Measurements from ENCODE around the gene KIF26B.

The KIF26B gene

DNA sequence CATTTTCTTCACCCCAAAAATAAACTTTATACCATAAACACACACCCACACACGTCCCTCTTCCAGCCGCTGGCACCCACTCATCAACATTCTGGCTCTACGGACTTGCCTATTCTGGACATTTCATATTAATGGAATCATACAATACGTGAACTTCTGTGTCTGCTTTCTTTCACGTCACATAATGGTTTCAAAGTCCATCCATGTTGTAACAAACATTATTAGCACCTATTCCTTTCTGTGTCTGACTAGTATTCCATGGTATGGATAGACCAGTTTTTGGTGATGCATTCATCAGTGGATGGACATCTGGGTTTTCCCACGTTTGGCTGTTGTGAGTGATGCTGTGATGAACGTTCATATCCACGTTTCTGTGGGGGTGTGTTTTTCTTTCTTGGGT, 323.2 kb downstream of the KIF26B start:
- no peak for DNase-seq

DNA sequence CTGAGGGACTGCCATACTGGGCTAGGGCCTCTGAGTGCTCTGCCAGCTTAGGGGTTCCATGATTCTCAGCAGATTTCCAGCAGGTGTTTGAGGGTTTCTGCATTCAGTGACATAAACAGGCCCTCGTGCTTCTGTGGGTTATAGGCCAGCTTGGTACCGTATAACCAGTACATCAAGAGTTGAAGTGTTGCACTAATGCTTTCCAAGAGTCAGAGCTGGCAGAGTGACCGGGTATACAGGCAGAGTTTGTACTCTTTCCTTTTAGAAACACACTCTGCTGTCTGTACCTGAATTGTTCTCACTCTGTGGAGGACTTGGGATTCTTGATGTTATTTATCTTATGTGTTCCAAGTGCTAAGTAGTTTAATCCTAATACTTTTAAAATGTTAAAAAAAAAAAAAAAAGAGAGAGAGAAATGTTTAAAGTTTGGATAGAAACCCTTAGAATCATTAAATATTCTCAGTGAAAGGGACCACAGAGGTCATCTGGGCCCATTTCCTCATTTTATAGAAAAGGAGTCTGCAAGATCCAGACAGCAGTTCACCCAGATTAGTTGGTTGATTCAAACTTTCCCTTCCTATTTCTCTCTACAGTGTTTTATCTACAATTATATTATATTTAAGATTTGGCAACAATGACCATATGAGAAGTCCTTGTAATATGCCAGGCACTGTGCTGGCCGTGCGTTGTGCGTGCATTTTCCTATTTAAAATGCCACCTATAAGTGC, 325.8 kb downstream of the KIF26B start:
- DNase-seq = no peak

DNA sequence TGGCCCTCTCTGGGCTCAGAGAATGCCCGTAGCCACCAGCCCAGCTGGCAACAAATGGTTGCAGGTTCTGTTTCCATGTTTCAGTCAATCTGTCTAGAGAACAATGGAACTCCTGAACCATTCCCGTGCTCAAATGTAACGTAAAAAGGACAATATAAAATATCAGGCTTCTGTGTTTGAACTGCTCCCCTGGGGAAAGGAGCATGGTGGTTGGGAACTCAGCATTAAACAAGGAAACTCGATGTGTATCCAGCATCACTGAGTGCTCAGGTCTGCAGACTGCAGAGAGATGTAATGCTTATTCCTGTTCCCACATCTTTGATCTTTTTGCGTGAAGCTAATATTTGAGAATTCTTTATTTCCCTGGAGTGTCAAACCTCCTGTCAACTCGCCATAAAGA, 326.5 kb downstream of the KIF26B start:
- no peak for DNase-seq

DNA sequence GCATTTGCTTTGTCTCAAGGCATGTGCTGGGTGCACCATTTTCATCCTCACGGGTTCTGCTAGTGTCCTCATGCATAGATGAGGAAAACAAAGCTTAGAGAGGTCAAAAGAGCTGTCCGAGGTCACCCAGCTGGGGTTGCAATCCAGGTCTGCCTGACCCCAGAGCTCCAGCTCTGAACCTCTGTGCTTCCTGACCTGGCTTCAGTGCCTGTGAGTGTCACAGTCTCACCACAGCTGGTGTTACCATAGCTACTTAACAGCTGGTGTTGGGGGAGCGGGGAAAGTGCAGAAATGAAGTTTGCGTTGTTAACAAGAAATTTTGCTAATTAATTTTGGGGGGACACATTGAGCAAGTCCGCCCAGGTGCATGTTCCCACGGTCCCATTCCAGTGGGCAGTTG, 328.5 kb downstream of the KIF26B start:
- no peak for DNase-seq

DNA sequence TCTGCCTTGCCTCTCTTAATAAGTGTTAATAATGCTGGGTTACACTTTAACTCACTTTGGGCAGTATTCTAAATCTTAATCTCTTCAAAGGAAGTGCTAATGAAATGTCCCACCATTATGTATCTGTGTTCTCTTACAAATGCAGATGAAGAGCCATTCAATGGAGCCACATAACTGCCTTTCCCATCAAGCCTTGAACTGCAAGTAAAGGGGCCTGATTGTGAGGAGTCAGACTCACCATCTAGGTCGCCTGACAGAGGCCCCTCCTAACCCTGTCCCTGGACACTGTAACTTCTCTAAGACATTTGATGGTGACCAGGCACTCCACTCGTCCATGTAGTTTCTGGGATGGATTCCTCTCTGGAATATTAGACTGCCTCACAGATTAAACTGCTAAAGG, 329.4 kb downstream of the KIF26B start:
- DNase-seq = no peak

DNA sequence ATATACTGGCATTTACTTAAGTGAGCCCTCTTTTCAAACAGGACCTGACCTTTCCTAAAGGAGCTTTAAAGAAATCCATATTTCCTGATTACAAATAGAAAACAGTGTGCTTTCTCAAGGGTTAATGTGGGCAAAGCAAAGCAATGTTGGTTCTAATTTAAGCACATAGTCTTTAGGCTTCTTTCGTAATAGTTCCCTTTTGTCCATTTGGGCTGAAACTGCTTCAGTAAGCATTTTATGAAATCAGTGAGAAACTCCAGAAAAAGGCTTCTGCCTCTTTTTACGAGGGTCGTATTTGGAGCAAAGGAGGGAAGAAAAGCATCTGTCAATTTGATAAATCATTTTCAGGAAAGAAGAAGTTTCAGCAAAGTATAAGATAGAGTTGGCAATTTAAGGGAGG, 331.2 kb downstream of the KIF26B start:
- no peak for DNase-seq

DNA sequence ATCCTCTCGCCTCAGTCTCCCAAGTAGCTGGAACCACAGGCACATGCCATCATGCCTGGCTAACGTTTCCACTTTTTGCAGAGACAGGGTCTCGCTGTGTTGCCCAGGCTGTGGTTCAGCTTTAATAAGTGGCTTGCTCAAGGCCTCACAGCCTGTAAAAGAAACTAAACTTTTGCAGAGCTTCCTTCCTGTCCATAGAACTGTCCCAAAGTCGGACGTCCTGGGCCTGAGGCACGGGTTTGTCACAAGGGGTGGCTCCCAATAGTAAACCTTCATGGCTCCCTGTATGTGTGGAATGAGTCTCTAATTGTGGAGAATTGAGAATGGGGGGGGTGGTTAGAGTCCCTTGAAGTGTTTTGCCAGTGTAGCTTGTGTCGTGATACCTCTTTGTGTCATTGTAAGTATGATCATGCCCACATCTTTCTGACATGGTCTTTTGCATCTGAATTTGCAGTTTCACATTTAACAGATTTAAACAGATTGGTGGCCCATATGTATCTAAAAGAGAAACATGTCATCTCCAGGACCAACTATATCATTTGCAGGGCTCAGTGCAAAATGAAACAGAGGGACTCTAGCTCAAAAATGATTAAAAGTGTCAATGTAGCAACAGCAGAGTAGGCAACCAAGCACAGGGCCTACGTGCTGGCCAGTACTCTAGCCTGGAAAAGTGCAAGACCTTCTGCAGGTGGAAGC, 332.1 kb downstream of the KIF26B start:
- no peak for DNase-seq

DNA sequence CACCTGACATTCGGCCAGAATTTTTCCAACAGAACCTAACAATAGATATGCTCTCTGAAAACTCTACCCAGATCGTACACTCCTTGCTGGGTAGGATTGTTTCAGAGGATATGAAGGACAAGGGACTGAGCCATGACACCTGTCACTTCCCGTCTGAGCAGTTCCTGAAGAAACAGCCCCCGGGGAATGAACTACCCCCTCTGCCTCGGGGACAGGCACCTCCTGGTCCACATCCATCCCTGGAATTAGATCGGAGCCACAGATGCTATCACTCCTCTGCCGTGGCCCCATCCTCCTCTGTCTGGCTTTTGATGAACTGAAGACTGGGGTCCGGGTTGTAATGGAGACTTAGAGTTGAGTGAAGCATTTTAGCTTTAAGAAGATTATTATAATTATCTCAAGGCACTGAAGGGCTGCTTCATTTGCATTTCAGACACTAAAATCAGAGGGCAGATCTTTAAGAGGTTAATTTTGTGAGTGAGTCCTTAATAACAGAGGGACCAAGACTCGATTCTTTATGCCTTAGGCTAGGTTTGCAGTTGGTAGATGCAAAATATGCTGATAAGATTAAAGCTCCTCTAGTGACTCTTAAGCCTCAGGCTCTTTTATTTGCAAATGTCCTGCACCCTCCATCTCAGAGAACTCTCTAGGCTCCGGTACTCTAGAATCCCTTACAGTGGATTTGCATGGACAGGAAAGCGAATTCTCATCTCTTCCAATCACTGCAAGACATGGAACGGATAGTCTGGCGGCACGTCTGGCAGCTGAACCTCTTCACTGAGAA, 333.8 kb downstream of the KIF26B start:
- no peak for DNase-seq

DNA sequence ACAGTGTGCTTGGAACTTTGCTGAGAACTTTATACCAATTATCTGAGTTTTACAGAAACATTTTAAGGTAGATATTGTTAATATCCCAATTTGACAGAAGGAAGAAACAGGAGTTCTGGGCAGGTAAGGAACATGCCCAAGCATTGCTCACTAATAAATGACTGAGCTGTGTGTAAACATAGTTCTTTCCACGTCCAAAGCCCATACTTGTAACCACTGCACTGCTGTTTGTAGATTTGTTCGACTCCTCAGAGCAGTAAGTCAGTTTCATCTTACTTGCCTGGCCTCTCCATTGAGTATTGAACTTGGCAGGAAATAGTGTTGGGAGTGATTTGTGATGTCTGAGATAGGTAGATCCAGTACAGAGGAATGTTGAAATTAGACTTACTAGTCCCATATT, 335.1 kb downstream of the KIF26B start:
- no peak for DNase-seq

DNA sequence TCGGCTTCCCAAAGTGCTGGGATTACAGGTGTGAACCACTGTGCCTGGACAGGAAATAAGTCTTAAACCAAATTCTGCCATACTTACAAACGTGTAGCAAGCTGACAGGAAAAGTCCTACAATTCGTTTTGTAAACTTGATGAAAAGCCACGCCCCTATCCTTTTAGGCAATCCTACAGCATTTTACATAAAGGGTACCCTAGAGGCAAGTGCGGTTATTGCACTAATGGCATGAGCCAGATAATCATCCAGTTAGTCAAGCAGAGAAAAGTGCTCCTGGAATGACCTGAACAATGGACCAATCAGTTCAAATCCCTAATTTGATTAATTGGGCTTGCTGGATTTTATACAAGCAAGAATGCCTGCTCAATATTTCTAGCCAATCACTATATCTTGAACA, 338.2 kb downstream of the KIF26B start:
- DNase-seq = no peak

DNA sequence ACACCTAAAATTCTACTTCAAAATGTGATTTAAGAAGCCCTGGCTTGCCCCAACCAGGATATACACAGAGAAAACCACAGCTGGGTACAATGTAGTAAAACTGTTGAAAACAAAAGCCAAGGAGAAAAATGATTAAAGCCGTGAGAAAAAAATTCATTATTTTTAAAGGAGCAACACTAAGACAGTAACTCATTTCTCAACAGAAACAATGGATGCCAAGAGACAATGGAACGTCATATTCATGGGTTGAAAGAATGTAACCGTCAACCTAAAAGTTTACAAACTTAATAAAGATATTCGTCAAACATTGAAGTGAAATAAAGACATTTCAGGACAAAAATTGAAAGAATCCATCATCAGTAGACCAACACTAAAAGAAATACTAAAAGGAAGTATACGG, 340.9 kb downstream of the KIF26B start:
- DNase-seq = no peak

DNA sequence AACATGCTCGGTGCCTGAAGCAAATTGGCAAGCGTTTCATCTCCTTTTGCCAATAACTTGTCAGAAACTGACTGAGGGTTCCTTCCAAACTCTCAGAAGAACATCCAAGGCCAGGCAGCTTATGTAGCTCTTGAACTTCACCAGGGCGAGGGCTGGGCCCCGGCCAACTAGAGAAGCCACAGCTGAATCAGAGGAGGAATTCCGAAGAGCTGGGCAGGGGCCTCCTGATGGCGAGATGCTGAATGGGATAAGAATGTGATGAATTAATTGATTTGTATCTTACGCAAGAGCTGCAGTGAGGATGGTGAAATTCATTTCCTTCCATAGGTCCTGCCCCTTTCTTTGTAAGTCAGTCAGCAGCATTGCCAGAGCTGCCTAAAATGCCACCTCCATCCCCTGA, 345.8 kb downstream of the KIF26B start:
- DNase-seq = no peak

DNA sequence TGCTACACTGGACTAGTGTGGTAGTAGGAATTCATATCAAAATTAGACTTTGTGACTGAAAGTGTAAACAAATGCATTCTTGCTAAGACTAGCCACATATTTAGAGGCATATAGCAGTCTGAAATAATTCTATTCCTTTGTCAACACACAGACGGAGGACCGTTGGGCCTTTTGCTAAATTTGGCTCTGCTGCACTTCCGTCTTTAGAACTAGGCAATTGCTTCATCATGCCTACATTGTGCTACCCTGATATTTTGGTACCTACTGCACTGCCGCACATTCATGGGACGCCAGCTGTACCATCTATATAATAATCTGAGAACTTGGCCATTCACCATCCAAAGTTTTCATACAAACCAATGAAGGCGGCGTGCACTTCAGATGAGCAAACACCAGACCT, 346.8 kb downstream of the KIF26B start:
- DNase-seq = no peak

DNA sequence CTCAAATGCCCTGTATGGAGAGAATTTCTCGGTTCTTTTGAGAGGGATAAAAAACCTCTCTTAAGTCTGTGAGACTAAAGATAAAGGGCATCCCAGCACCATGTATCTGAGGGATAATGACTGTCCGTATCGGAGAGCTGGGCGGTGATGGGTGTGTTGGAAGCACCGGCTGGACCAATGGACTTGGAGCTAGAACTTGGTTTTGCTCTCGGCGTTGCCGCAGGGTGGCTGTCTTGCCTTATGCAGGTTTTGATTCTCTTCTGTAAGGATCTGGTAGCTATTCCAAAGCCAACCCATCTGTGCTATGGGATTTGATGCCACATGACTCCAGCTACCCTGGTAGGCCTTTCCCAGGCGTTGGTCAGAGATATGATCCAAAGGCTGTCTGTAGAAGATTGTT, 348.8 kb downstream of the KIF26B start:
- DNase-seq = no peak

DNA sequence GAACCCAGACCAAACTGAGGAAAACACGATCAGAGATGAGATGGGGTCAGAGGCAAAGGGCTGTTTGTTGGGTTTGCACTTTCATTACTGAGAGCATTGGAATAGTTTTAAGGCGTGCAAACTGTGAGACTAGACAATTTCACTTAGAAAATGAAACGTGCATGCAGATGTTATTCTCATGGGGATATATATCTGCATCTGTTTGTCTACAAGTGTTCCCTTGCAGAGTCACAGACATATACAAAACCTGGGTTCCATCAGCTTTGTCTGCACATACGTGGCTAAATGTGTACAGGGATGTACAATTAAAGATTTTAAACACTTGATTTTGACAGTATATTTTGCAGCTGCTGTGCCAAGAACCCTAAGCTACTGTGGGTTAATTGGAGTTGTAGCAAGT, 355.4 kb downstream of the KIF26B start:
- no peak for DNase-seq

DNA sequence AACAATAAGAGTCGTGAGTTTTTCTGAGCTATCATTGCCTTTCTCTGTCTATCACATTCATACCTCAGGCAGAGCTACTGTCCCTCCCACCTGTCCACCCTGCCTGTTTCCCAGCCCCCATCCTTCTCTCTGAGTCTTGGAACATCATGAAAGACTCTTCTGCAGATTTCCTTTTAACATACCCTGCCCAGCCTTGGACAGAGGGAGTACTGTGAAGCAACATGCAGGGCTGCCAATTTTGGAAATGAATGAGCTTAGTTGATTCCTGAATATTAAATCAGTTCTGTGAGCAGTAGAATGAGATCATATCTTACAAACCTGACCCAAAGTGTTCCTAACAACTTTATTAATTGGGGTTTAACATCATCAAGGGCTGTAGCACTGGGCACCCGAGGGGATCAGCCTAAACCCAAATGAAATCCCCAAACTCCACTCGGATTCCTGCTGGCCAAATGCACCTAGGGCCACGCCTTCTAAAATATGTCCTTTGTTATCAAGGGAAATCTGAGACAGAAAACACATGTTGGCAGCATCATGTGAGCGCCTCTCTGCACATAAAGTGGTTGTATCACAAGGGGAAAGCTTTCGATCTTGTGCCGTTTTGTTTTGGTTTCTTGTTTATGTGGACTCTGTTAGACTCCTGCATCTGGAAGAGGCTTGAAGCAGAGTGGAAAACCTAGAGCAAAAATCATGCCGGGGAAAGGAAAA, 357.6 kb downstream of the KIF26B start:
- no peak for DNase-seq

DNA sequence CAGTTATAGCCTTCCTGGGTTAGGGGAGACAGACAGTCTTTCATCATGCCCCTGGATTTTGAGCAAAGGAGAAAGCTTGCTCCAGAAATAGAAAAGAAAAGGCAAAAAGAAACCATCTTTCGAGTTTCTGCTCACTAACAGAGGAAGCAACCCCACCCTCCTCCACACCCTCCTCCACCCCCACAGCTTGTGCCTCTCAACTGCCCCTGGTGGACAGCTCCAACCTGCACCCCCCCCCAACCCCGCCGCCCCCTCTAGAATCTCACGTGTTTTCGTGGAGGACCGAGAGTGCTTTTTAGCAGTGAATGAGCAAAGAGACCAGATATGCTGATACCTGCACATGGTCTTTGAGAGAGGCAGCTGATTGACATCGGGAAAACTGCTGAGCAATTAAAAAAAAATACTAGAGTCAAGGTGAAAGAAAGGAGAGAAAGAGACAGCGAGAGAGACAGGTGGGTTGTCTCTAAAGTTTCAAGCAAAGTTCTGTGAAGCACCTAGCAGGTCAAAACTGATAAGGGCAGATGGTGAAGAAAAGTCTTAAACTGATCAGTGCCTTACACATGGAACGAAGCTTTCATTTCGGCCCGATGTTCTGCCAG, 358.3 kb downstream of the KIF26B start:
- peak; percentile 51 for DNase-seq

DNA sequence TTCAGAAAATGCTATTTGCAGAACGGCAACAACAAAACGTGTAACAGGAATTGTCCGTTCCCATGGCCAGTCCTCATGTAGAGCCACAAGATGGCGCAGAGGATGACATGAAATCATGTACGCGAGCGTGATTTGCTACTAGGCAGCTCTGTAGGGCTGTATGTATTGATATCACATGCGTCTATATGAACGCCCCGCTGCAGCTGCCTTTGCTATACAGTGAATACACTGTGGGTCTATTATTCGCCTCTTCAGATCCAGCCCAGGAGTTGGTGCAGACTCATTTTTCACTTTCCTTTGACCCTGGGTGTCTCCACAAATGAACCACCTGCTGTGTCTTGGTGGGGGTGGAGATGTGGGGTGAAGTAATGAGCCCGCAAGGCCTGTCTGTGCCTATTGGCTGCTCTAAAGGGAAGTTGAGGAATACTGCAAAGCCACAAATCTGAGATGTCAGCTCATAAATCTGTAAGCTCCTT, 361.5 kb downstream of the KIF26B start:
- DNase-seq = no peak

DNA sequence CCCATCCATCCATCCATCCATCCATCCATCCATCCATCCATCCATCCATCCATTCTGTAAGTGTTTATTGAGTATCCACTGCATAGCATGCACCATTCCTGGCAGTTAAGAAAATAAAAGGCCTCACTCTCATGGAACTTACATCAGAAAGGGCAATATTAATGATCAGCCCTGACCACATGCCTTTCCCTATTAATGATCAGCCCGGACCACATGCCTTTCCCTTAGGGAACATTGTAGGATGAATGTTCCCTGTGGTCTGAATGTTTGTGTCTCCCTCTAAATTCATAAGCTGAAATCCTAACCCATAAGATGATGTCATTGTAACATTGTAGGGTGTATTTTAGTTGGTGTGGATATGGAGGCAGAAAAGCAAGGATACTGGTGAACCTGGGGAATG, 365.8 kb downstream of the KIF26B start:
- DNase-seq = no peak

DNA sequence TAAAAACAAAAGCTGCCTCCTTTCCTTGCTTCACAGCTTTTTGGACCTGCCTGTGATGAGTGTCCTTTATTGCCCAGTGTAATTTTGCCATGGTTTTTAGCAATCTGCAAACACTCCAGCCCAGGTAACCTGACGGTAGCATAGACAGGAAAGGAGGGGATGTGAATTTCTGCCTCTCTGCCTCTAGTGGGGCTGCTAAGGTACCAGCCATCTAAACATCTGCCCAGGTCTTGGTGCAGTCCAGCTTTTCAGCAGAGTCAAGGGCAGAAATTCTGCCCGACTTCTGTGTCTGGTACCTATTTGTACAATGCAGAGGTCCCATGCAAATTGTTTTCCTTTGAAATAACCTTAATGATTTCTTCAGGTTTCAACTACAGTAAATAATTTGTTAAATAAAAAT, 371.4 kb downstream of the KIF26B start:
- DNase-seq = no peak

DNA sequence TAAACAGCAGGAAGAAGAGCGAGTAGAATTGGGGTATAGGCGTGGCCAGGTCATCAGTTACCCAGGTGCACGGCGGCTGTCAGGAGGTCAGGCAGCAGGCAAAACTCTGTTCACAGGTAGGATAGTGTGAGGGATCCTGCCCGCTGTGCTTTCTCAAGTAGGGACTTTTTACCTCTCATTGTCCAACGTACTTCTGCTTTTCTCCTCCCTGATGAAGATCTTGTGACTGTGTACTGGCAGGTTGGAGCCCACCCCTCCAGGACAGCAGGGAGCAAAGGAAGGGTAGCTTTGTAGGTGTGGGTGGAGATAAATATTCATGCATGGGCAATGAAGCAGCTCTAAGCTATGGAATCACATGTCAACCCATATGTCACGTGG, 373.5 kb downstream of the KIF26B start:
- no peak for DNase-seq

DNA sequence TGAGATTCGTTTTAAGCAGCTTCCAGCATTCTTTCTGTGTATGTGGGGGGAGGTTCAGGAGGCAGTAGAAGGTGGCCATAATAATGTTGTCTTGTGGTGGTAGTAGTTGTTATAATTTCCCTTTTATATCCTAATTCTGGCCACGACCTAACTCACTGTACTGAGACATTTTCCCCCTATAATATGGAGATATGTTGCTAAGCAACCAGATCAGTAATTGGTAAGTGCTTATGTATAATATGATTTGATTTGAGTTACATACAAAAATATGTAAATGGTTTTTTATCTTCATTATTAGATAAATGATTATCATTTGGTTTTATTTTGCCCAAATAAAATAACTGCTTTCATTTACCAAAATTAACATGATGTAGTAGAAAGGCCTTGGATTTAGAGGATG, 376.2 kb downstream of the KIF26B start:
- no peak for DNase-seq

DNA sequence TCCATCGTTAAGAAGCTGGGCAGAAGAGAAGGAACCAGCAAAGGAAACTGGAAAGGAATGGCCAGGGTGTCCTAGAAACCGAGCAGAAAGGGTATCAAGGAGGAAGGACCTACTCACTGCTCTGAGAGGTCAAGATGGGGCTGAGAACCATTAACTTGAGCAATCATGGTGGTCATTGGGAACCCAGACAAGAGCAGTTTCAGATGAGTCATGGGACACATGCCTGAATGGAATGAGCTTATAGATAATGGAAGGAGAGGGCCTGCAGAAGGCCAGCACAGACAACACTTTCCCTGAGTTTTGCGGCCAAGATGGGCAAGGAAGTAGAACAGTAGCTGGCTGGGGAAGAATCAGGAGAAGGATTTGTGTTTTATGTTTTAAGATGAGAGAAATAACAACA, 383.2 kb downstream of the KIF26B start:
- DNase-seq = no peak

All from 8988T (cell line).